Endothelial cell of umbilical vein (primary cell): ENCODE measurements around the gene LAMB1. TPM values are rescaled to one million over a fixed set of nuclear protein-coding genes. Genes with fewer than 3 reads are reported as not detected.
A peak's percentile ranks its signal among the peaks of the same experiment; 100 is the strongest.

ENCODE experiments used
- BruUV-seq: library from RNA; stranded (reverse); fragments of 400-500 nt; replicated peaks from 2 replicates; lab custom pipeline; 2021; lab: Mats Ljungman, UMichigan
- CTCF ChIA-PET: fragments of 300-600, 350-600 bp; sonication (Branson Sonifier 250); formaldehyde crosslinking; loops from one replicate; lab custom pipeline; 2021; ENCODE audit warnings: antibody characterized with exemption, inconsistent platforms; lab: Charles Lee
- POLR2A ChIA-PET: fragments of 300-600, 350-600 bp; sonication (Branson Sonifier 250); formaldehyde crosslinking; loops from one replicate; lab custom pipeline; 2021; ENCODE audit warnings: antibody characterized with exemption, inconsistent platforms; lab: Charles Lee
- DNase-seq: peaks from one replicate; pipeline ENCODE4 v3.0.0-alpha.2; 2011; ENCODE audit warnings: low read depth, low spot score
- FAIRE-seq: peaks from 2 replicates; lab custom pipeline; 2011; peaks lifted over from hg19 to GRCh38; lab: Jason Lieb, UNC
- H2AFZ ChIP-seq: 2 replicates; pipeline ENCODE4 v1.6.0; 2012; ENCODE audit warnings: low read depth, low read length, control low read depth, inconsistent platforms
- H3K27ac ChIP-seq: 2 replicates; pipeline ENCODE4 v1.5.1; 2011; ENCODE audit warnings: low read depth, mild to moderate bottlenecking, control low read depth, low read length, moderate library complexity; ENCODE audit not compliant: insufficient read depth
- H3K27me3 ChIP-seq, 2 experiments: 2 replicates each; pipeline versions ENCODE4 v1.6.0 to v1.6.1; 2011; ENCODE audit warnings: low read length in 2 of 2, mixed read lengths in 1 of 2; ENCODE audit not compliant: control insufficient read depth in 2 of 2, insufficient read depth in 2 of 2
- H3K36me3 ChIP-seq, 2 experiments: 2 replicates in 1 of 2; 3 replicates in 1 of 2; pipeline ENCODE4 v1.5.1; 2011; ENCODE audit warnings: low read length in 2 of 2, mild to moderate bottlenecking in 1 of 2, moderate library complexity in 1 of 2; ENCODE audit not compliant: control insufficient read depth in 2 of 2, insufficient read depth in 2 of 2; ENCODE audit errors: extremely low read depth in 1 of 2
- H3K4me1 ChIP-seq: 3 replicates; pipeline ENCODE4 v1.5.1; 2011; ENCODE audit warnings: mild to moderate bottlenecking, low read length; ENCODE audit not compliant: control insufficient read depth, insufficient read depth; ENCODE audit errors: extremely low read depth
- H3K4me2 ChIP-seq: 2 replicates; pipeline ENCODE4 v1.6.1; 2011; ENCODE audit warnings: low read length, control low read depth, mixed read lengths; ENCODE audit not compliant: insufficient read depth
- H3K4me3 ChIP-seq, 3 experiments: fragments of 200-600 bp in 1 of 3; sonication (generic), shearing (Covaris generic) in 1 of 3; replicated peaks in 1 of 3; 2 replicates each; pipeline ENCODE4 v1.5.1; 2011 to 2016; ENCODE audit warnings: control low read depth in 3 of 3, low read length in 3 of 3, mild to moderate bottlenecking in 2 of 3, inconsistent platforms in 1 of 3, low read depth in 1 of 3, moderate library complexity in 1 of 3; ENCODE audit not compliant: insufficient read depth in 1 of 3
- H3K79me2 ChIP-seq: 2 replicates; pipeline ENCODE4 v1.6.0; 2012; ENCODE audit warnings: low read length, inconsistent platforms; ENCODE audit not compliant: control insufficient read depth, insufficient read depth
- H3K9ac ChIP-seq: replicated peaks from 2 replicates; pipeline ENCODE3; 2011; ENCODE audit warnings: low read length, control low read depth; ENCODE audit not compliant: insufficient read depth; ENCODE audit errors: extremely low read depth
- H3K9me1 ChIP-seq: replicated peaks from 3 replicates; pipeline ENCODE4 v1.6.0; 2011; ENCODE audit warnings: mild to moderate bottlenecking, low read length; ENCODE audit not compliant: control insufficient read depth, insufficient read depth; ENCODE audit errors: extremely low read depth
- H3K9me3 ChIP-seq: replicated peaks from 2 replicates; pipeline ENCODE4 v1.5.1; 2012; ENCODE audit warnings: low read length, inconsistent platforms; ENCODE audit not compliant: control insufficient read depth, insufficient read depth
- H4K20me1 ChIP-seq: replicated peaks from 2 replicates; pipeline ENCODE3; 2011; ENCODE audit warnings: mild to moderate bottlenecking, low read length; ENCODE audit not compliant: control insufficient read depth, insufficient read depth; ENCODE audit errors: extremely low read depth
- EZH2 ChIP-seq: IDR thresholded peaks from 2 replicates; pipeline ENCODE4 v1.6.1; 2012; ENCODE audit warnings: borderline replicate concordance, low read depth, mild to moderate bottlenecking, moderate library complexity, low read length, inconsistent platforms; ENCODE audit not compliant: severe bottlenecking
- FOS ChIP-seq: IDR thresholded peaks from 2 replicates; pipeline ENCODE4 v1.6.1; 2011; ENCODE audit warnings: mild to moderate bottlenecking, low read length, moderate library complexity, borderline replicate concordance; ENCODE audit not compliant: insufficient read depth
- JUN ChIP-seq: IDR thresholded peaks from 2 replicates; pipeline ENCODE4 v1.6.1; 2011; ENCODE audit warnings: borderline replicate concordance, low read depth; ENCODE audit not compliant: insufficient read length, insufficient read depth
- POLR2AphosphoS5 ChIP-seq: IDR thresholded peaks from 2 replicates; pipeline ENCODE4 v1.6.1; 2012; ENCODE audit warnings: low read depth, mild to moderate bottlenecking, control low read depth, low read length, moderate library complexity; ENCODE audit not compliant: insufficient read depth
- dilution Hi-C: fragments of 300-500 bp; cut with MboI; formaldehyde crosslinking; loops from one replicate; pipeline ENCODE4 v1.15.0; 2019; ENCODE audit warnings: low sequenced_read_pairs; ENCODE audit not compliant: extremely low pct_ligation_motif_present
- intact Hi-C: fragments of 100-400 bp; cut with micrococcal nuclease; formaldehyde crosslinking; loops from one replicate; pipeline ENCODE4 v1.10.0; 2022
- polyA plus RNA-seq, 4 experiments: library from polyadenylated mRNA; depleted of rRNA in 3 of 4; stranded (reverse) in 3 of 4; unstranded in 1 of 4; fragments of >200 nt; gene quantifications; 2 replicates each; pipeline versions ENCODE4 v1.2.1 to v1.2.3, GENCODE V29; 2011 to 2012; ENCODE audit warnings: missing spikeins in 1 of 4
- total RNA-seq: library from RNA; stranded (reverse); gene quantifications from 2 replicates; pipeline ENCODE4 v1.2.3, GENCODE V29; 2021

The LAMB1 gene
- total and polyA plus RNA-seq, 2 donors (not counting 3 experiments of a cell fraction or from before 2014, with no cell fraction given): 588 to 703 TPM

DNA sequence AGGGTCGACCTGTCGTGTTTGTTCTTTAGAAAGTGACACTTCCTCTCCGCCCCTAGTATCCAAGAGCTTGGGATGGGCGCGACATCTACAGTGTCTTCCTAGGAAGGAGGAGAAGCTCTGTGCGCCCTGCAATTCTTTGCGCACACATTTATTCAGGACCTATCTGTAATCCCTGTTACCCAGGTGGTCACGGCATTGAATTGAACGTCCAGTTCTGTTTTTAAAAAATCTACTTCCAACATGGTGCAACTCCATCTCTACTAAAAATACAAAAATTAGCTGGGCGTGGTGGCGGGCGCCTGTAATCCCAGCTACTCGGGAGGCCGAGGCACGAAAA, 606 bp upstream of the LAMB1 start:
- peaks cover 41% of the 10 kb centered on the region for H3K79me2 ChIP-seq
- H3K4me2 ChIP-seq: peak overlapping the region; percentile 89
- DNase-seq (no peak), FAIRE-seq (peak; percentile 8)
- H3K27ac ChIP-seq: peak overlapping the region; percentile 99
- no peaks in the 10 kb centered on the region for H3K9me3 ChIP-seq
- intact Hi-C loops (loop anchor here (1.0 to 5.0 kb wide), 4 partner anchors 8 to 419 kb away; no protein-coding TSS in a partner anchor), dilution Hi-C loops (loop anchor here (5.0 kb wide), 1 partner anchor 144 kb away; no protein-coding TSS in a partner anchor)
- H3K4me3 ChIP-seq: peak overlapping the region; percentile 84 to 95 (median 90)
- H3K9ac ChIP-seq: peak overlapping the region; percentile 97
- H2AFZ ChIP-seq: peak overlapping the region; percentile 25
- no peaks in the 10 kb centered on the region for H4K20me1 ChIP-seq
- H3K9me1 ChIP-seq: no peaks in the 10 kb centered on the region
- H3K27me3 ChIP-seq: no peaks in the 10 kb centered on the region
- no TSS peak for BruUV-seq
- peaks cover 0 to 5% of the 10 kb centered on the region in 2 experiments for H3K36me3 ChIP-seq
- POLR2A ChIA-PET: interaction anchor here (1.0 to 4.7 kb wide), 2 partner anchors 8 to 12 kb away, joined by 4 to 49 read pairs; no protein-coding TSS in a partner anchor
- no peak for TF ChIP-seq EZH2
- no peak for TF ChIP-seq JUN
- TF ChIP-seq POLR2AphosphoS5: no peak
- TF ChIP-seq FOS: no peak
- CTCF ChIA-PET: interaction anchor here (1.2 to 13.4 kb wide), 5 partner anchors 8 to 494 kb away, joined by 3 to 284 read pairs (median 13); no protein-coding TSS in a partner anchor
- peaks cover 39% of the 10 kb centered on the region for H3K4me1 ChIP-seq
